Measurements from ENCODE around the gene BRD7.
"Not testable (repeated sequence)": the region's sequence is repeated elsewhere in the genome, so short reads cannot be mapped to it uniquely, and the experiment has no call there.

The BRD7 gene

GRCh38 chr16:50354629-50355456 lies 13.9 kb downstream of the BRD7 start:
- no peak for TF ChIP-seq CTCF (IDR thresholded peaks at IDR 0.05; ENCODE audit: extremely low read depth, missing control alignments)
- no peak for DNase-seq (ENCODE audit: low spot score)

- DNase-seq (ENCODE audit: low spot score): no peak
- TF ChIP-seq CTCF (IDR thresholded peaks at IDR 0.05; ENCODE audit: extremely low read depth, missing control alignments): no peak
These were observed 14.7 kb downstream of the BRD7 start for GRCh38 chr16:50354082-50354481.

- no peak for DNase-seq (ENCODE audit: low spot score)
- no peak for TF ChIP-seq CTCF (IDR thresholded peaks at IDR 0.05; ENCODE audit: extremely low read depth, missing control alignments)
These were observed 16.8 kb downstream of the BRD7 start for GRCh38 chr16:50351952-50352351.

- no peak for DNase-seq (ENCODE audit: low spot score)
- TF ChIP-seq CTCF (IDR thresholded peaks at IDR 0.05; ENCODE audit: extremely low read depth, missing control alignments): no peak
These were observed 17.7 kb downstream of the BRD7 start for GRCh38 chr16:50351116-50351515.

GRCh38 chr16:50345210-50345609 lies 23.6 kb downstream of the BRD7 start:
- DNase-seq (ENCODE audit: low spot score): not testable (repeated sequence)

- DNase-seq (ENCODE audit: low spot score): not testable (repeated sequence)
These were observed 25.2 kb downstream of the BRD7 start for GRCh38 chr16:50343566-50343965.

GRCh38 chr16:50340578-50340977 lies 28.2 kb downstream of the BRD7 start:
- DNase-seq (ENCODE audit: low spot score): no peak
- TF ChIP-seq CTCF (IDR thresholded peaks at IDR 0.05; ENCODE audit: extremely low read depth, missing control alignments): no peak

- TF ChIP-seq CTCF (IDR thresholded peaks at IDR 0.05; ENCODE audit: extremely low read depth, missing control alignments): no peak
- no peak for DNase-seq (ENCODE audit: low spot score)
These were observed 30.2 kb downstream of the BRD7 start for GRCh38 chr16:50338371-50339231.
